ENCODE data around the gene SORCS2. TPM values are rescaled to one million over a fixed set of nuclear protein-coding genes. Genes with fewer than 3 reads are reported as not detected.

SORCS2 gene
- total RNA-seq, 2 experiments from 2014 or later = 0.03 TPM; not detected in 1

DNA sequence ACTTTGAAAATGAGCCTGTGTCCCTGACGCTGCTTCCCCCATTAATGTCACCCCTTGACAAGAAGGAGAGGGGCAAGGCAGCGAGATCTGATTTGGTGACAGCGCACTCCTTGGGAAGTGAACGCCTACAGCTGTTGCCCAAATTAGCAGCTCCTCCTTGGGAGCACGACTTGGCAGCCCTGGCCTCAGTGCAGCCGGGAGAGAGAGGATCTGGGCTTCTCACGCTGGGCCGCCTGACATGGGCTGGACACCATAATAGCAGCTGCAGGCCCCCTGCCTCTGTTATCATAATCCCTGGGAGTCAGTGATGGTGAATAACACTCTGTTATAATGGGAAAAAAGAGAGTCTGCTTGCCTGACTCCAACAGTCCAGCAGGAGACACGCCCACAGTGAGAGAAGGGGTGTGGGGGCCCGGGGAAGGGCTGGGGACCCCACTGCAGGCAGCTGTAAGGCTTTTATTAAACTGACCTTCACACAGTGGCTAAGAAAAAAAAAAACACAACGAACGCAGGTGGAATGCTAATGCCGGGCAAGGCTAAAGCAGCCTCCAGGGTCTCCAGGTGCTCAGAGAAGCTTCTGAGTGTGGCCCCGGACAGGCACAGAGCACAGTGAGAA lies 169.1 kb downstream of the SORCS2 start:
- H2AFZ ChIP-seq (ENCODE audit: low read length) = no peak overlapping the region
- intact Hi-C loops (cut with micrococcal nuclease; ENCODE audit: unreplicated experiment) = no loop called here
- DNase-seq (ENCODE audit: low spot score) = no peak
- no peak for TF ChIP-seq EZH2phosphoT487 (IDR thresholded peaks at IDR 0.05; ENCODE audit: borderline replicate concordance, low read depth, low read length)
- TF ChIP-seq, protein P1, sequence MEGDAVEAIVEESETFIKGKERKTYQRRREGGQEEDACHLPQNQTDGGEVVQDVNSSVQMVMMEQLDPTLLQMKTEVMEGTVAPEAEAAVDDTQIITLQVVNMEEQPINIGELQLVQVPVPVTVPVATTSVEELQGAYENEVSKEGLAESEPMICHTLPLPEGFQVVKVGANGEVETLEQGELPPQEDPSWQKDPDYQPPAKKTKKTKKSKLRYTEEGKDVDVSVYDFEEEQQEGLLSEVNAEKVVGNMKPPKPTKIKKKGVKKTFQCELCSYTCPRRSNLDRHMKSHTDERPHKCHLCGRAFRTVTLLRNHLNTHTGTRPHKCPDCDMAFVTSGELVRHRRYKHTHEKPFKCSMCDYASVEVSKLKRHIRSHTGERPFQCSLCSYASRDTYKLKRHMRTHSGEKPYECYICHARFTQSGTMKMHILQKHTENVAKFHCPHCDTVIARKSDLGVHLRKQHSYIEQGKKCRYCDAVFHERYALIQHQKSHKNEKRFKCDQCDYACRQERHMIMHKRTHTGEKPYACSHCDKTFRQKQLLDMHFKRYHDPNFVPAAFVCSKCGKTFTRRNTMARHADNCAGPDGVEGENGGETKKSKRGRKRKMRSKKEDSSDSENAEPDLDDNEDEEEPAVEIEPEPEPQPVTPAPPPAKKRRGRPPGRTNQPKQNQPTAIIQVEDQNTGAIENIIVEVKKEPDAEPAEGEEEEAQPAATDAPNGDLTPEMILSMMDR (conservative IDR thresholded peaks at IDR 0.05; ENCODE audit: low read length) = no peak
- no peaks in the 10 kb centered on the region for H3K36me3 ChIP-seq (ENCODE audit: insufficient read depth, low read length)
- H3K4me3 ChIP-seq (ENCODE audit: low read depth, low read length, poor library complexity, severe bottlenecking) = no peak overlapping the region
- no peaks in the 10 kb centered on the region for H3K9me3 ChIP-seq (ENCODE audit: low read length)
- no TSS peak for BruUV-seq (replicated peaks)
- no peak overlapping the region for H3K27ac ChIP-seq (ENCODE audit: low read depth, low read length, poor library complexity, severe bottlenecking)
- no peaks in the 10 kb centered on the region for H3K4me1 ChIP-seq (ENCODE audit: insufficient read depth, low read length, poor library complexity, severe bottlenecking)
- no peaks in the 10 kb centered on the region for H3K79me2 ChIP-seq (ENCODE audit: insufficient read depth, low read depth, low read length)
- POLR2A ChIA-PET = no interaction called here
- CTCF ChIA-PET (ENCODE audit: unreplicated experiment) = no interaction called here
- H3K9me2 ChIP-seq (ENCODE audit: insufficient read depth, low read length) = no peaks in the 10 kb centered on the region
- no peak overlapping the region for H3K4me2 ChIP-seq (ENCODE audit: low read length)
- H4K20me1 ChIP-seq (ENCODE audit: insufficient read depth, low read length) = no peaks in the 10 kb centered on the region

DNA sequence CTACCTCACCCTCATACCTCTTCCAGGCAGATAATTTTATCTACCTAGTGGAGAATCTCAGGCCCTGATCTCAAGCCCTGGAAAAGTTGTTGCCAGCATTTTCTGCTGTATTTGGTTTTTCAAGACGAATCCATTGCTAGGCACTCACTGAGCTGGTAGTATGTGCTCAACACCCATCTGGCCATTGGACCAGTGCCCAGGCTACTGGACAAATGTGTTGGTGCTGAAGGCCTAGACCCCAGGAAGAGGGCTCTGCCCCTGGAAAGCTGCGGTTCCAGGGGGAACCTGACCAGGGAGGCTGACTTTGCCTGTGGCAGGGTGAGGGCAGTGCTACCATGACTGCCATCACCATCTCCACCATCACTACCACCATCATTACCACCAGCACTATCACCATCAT lies 170.0 kb downstream of the SORCS2 start:
- no peak for DNase-seq (ENCODE audit: low spot score)
- no peak overlapping the region for H2AFZ ChIP-seq (ENCODE audit: low read length)
- H3K4me1 ChIP-seq (ENCODE audit: insufficient read depth, low read length, poor library complexity, severe bottlenecking) = no peaks in the 10 kb centered on the region
- no peak overlapping the region for H3K4me3 ChIP-seq (ENCODE audit: low read depth, low read length, poor library complexity, severe bottlenecking)
- H3K36me3 ChIP-seq (ENCODE audit: insufficient read depth, low read length) = no peaks in the 10 kb centered on the region
- no peaks in the 10 kb centered on the region for H4K20me1 ChIP-seq (ENCODE audit: insufficient read depth, low read length)
- H3K9me2 ChIP-seq (ENCODE audit: insufficient read depth, low read length) = no peaks in the 10 kb centered on the region
- intact Hi-C loops (cut with micrococcal nuclease; ENCODE audit: unreplicated experiment) = no loop called here
- ChIA-PET POLR2A (no interaction called here), CTCF (ENCODE audit: unreplicated experiment) (no interaction called here)
- H3K9me3 ChIP-seq (ENCODE audit: low read length) = no peaks in the 10 kb centered on the region
- BruUV-seq (replicated peaks) = no TSS peak
- no peak overlapping the region for H3K4me2 ChIP-seq (ENCODE audit: low read length)
- H3K27ac ChIP-seq (ENCODE audit: low read depth, low read length, poor library complexity, severe bottlenecking) = no peak overlapping the region
- no peaks in the 10 kb centered on the region for H3K79me2 ChIP-seq (ENCODE audit: insufficient read depth, low read depth, low read length)
- TF ChIP-seq, protein P1 (conservative IDR thresholded peaks at IDR 0.05; ENCODE audit: low read length) = no peak
- no peak for TF ChIP-seq EZH2phosphoT487 (IDR thresholded peaks at IDR 0.05; ENCODE audit: borderline replicate concordance, low read depth, low read length)

DNA sequence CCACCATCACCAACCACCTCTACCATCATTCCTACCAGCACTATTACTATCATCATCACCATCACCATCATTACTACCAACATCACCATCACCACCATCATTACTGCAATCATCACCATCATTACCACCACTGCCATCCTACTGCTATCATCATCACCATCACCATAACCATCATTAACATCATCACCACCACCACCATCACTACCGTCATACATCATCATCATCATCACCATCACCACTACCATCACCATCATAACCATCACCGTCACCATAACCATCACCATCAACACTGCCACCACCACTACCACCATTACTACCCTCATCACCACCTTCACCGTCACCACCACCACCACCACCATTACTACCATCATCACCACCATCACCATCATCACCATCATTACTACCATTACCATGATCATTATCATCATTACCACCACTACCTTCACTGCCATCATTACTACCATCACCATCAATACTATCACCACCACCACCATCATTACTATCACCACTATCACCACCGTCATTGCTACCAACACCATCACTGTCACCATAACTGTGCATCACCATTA lies 170.6 kb downstream of the SORCS2 start:
- ChIA-PET POLR2A (no interaction called here), CTCF (ENCODE audit: unreplicated experiment) (no interaction called here)
- Histone ChIP-seq H3K4me1 (ENCODE audit: insufficient read depth, low read length, poor library complexity, severe bottlenecking) (no peaks in the 10 kb centered on the region), H3K9me3 (ENCODE audit: low read length) (no peaks in the 10 kb centered on the region), H3K4me2 (ENCODE audit: low read length) (no peak overlapping the region), H4K20me1 (ENCODE audit: insufficient read depth, low read length) (no peaks in the 10 kb centered on the region), H3K79me2 (ENCODE audit: insufficient read depth, low read depth, low read length) (no peaks in the 10 kb centered on the region), H3K36me3 (ENCODE audit: insufficient read depth, low read length) (no peaks in the 10 kb centered on the region), H3K9me2 (ENCODE audit: insufficient read depth, low read length) (no peaks in the 10 kb centered on the region), H2AFZ (ENCODE audit: low read length) (no peak overlapping the region), H3K27ac (ENCODE audit: low read depth, low read length, poor library complexity, severe bottlenecking) (no peak overlapping the region), H3K4me3 (ENCODE audit: low read depth, low read length, poor library complexity, severe bottlenecking) (no peak overlapping the region)
- BruUV-seq (replicated peaks) = no TSS peak
- intact Hi-C loops (cut with micrococcal nuclease; ENCODE audit: unreplicated experiment) = no loop called here
- TF ChIP-seq, protein P1 (conservative IDR thresholded peaks at IDR 0.05; ENCODE audit: low read length) = no peak
- DNase-seq (ENCODE audit: low spot score) = no peak

Data from OCI-LY7 (cell line).